ENCODE results near the gene PIAS1. TPM values are rescaled to one million over a fixed set of nuclear protein-coding genes. Genes with fewer than 3 reads are reported as not detected.

Gene PIAS1
- total RNA-seq, 4 donors from 2014 or later, result 19.9 to 69.2 (median 26.6) TPM

DNA sequence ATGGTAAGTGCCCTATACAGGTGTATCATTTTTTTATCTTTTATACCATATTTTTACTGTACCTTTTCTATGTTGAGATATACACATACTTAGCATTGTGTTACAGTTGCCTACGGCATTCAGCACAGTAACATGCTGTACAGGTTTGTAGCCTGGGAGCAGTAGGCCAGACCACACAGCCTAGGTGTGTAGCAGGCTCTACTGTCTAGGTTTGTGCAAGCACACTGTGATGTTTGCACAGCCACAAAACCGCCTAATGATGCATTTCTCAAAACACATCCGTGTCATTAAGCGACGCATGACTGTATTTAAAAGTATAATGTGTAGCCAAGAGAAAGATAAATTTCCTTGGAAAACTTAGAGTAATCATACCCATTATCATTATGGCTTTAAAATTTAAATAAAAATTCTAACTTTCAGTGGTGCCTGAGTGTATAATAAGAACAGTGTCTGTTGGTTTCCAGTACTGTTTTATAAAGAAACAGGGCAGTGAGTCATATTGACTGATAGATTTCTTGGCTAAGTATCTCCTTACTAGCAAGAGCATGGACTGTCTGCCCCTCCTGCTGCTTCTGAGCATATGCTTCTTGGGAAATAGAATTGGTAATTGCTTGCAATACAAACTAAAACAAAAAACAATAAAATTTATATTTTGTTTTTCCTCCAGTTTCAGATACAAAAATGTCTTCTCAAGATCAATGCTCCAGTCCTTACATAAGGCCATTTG lies 132.7 kb downstream of the PIAS1 start:
- intact Hi-C loops (cut with DNase I), result no loop called here
- peak overlapping the region; percentile 10 to 81 (median 47) for H3K27ac ChIP-seq
- H3K36me3 ChIP-seq, result peaks cover 0 to 85% (median 0%) of the 10 kb centered on the region in 3 donors
- H3K4me1 ChIP-seq, result peaks cover 0 to 30% (median 18%) of the 10 kb centered on the region in 3 donors
- WGBS, 2 donors, result 50 to 63% methylated on average over 5 of the region's 5 CpGs
- no peaks in the 10 kb centered on the region for H3K9me3 ChIP-seq
- no peak overlapping the region for H3K4me3 ChIP-seq
- H3K27me3 ChIP-seq, result no peaks in the 10 kb centered on the region
- TF ChIP-seq, protein P1, sequence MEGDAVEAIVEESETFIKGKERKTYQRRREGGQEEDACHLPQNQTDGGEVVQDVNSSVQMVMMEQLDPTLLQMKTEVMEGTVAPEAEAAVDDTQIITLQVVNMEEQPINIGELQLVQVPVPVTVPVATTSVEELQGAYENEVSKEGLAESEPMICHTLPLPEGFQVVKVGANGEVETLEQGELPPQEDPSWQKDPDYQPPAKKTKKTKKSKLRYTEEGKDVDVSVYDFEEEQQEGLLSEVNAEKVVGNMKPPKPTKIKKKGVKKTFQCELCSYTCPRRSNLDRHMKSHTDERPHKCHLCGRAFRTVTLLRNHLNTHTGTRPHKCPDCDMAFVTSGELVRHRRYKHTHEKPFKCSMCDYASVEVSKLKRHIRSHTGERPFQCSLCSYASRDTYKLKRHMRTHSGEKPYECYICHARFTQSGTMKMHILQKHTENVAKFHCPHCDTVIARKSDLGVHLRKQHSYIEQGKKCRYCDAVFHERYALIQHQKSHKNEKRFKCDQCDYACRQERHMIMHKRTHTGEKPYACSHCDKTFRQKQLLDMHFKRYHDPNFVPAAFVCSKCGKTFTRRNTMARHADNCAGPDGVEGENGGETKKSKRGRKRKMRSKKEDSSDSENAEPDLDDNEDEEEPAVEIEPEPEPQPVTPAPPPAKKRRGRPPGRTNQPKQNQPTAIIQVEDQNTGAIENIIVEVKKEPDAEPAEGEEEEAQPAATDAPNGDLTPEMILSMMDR (IDR thresholded peaks at IDR 0.05), result no peak
- TF ChIP-seq POLR2A (IDR thresholded peaks at IDR 0.05), result no peak
- no peak for DNase-seq

DNA sequence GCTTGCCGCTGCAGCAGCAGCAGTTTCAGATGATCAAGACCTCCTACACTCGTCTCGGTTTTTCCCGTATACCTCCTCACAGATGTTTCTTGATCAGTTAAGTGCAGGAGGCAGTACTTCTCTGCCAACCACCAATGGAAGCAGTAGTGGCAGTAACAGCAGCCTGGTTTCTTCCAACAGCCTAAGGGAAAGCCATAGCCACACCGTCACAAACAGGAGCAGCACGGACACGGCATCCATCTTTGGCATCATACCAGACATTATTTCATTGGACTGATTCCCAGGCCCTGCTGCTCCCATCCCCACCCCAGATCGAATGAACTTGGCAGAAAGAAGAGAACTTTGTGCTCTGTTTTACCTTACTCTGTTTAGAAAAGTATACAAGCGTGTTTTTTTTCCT lies 133.4 kb downstream of the PIAS1 start:
- no peak for DNase-seq
- TF ChIP-seq, protein P1 (IDR thresholded peaks at IDR 0.05), result no peak
- TF ChIP-seq POLR2A (IDR thresholded peaks at IDR 0.05), result no peak

DNA sequence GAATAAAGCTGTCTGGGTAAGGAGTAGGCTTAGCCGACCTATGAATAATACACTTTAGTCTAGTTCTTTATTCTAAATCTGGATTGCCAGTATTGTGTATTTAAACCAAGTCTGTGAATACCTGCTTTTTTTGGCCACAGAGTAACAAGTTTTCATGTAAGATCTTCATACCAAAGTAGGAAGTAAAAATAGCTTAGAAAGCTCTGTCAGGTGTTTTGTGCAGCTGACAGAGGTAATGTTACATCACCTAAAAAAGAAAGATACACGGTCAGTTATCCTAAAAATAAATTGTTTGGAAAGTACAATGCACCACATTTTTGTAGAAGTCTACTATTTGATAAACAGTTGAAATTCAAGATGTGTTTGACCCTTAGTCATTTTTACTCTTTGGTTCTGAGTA lies 134.5 kb downstream of the PIAS1 start:
- peaks cover 0 to 30% (median 18%) of the 10 kb centered on the region in 3 donors for H3K4me1 ChIP-seq
- 80 to 86% methylated on average over 2 of the region's 2 CpGs for WGBS, 2 donors
- H3K9me3 ChIP-seq, result no peaks in the 10 kb centered on the region
- no peak for DNase-seq
- H3K27ac ChIP-seq, result peak overlapping the region in 3 of 4 donors; percentile 59 to 81 (median 78)
- no peak overlapping the region for H3K4me3 ChIP-seq
- intact Hi-C loops (cut with DNase I), result no loop called here
- H3K36me3 ChIP-seq, result peaks cover 0 to 85% (median 9%) of the 10 kb centered on the region in 3 donors
- no peaks in the 10 kb centered on the region for H3K27me3 ChIP-seq
- no peak for TF ChIP-seq POLR2A (IDR thresholded peaks at IDR 0.05)

More for the DNA sequence above, 133.4 kb downstream of the PIAS1 start:
- intact Hi-C loops (cut with DNase I), result no loop called here
- Histone ChIP-seq H3K4me3 (peak overlapping the region in 2 of 4 donors; percentile 22 to 32), H3K27ac (peak overlapping the region; percentile 28 to 81 (median 78)), H3K27me3 (no peaks in the 10 kb centered on the region), H3K36me3 (peaks cover 0 to 85% (median 0%) of the 10 kb centered on the region in 3 donors), H3K4me1 (peaks cover 0 to 30% (median 18%) of the 10 kb centered on the region in 3 donors), H3K9me3 (no peaks in the 10 kb centered on the region)
- 23 to 37% methylated on average over 9 of the region's 9 CpGs for WGBS, 2 donors

DNA sequence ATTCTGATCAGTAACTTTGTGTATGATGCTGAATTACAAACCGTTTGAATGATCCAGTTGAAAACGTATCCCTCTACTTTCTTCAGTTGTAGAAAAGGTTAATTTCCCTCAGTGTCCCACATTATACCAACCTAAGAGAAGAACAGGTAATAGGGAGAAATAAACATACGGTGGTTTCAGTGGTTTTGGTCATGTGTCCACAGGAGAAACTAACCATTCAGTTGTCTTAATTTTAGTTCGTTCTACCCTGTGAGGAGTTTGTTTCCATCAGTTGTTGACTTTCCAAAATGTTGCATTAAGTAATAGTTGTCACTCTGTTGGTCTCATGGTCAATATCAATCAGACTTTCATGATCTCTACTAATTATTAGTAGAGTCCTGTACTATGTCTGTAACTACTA lies 135.9 kb downstream of the PIAS1 start:
- DNase-seq, result no peak
- Histone ChIP-seq H3K36me3 (peaks cover 0 to 79% (median 10%) of the 10 kb centered on the region in 3 donors), H3K4me1 (peaks cover 0 to 30% (median 18%) of the 10 kb centered on the region in 3 donors), H3K4me3 (no peak overlapping the region), H3K27me3 (no peaks in the 10 kb centered on the region), H3K27ac (no peak overlapping the region), H3K9me3 (no peaks in the 10 kb centered on the region)
- 88 to 91% methylated on average over 4 of the region's 4 CpGs for WGBS, 2 donors
- intact Hi-C loops (cut with DNase I), result no loop called here
- no peak for TF ChIP-seq POLR2A (IDR thresholded peaks at IDR 0.05)
- TF ChIP-seq, protein P1 (IDR thresholded peaks at IDR 0.05), result no peak

DNA sequence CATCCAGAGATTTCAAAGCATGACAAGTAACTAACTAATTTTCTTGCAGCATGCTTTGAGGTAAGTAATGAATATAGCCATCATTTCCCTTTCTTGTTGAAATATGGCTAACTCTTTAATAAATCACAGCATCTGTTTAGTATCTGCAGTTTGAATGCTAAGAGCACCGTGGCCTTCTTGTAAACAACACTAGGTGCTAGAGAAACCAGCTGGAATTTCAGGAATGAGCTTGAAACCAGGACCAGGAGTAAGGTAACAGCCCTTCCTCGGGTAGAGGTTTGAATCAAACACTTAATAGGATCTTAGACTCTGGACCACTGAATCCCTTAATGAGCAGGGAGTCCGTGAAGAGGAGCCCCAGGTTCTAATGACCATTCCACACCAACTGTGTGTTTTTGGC lies 137.4 kb downstream of the PIAS1 start:
- intact Hi-C loops (cut with DNase I), result no loop called here
- H3K27ac ChIP-seq, result no peak overlapping the region
- H3K27me3 ChIP-seq, result no peaks in the 10 kb centered on the region
- WGBS, 2 donors, result 52 to 74% methylated on average over 3 of the region's 3 CpGs
- H3K4me3 ChIP-seq, result no peak overlapping the region
- H3K36me3 ChIP-seq, result peaks cover 0 to 77% (median 10%) of the 10 kb centered on the region in 3 donors
- H3K4me1 ChIP-seq, result peaks cover 0 to 23% (median 17%) of the 10 kb centered on the region in 3 donors
- H3K9me3 ChIP-seq, result no peaks in the 10 kb centered on the region
- DNase-seq, result no peak
- TF ChIP-seq POLR2A (IDR thresholded peaks at IDR 0.05), result no peak
- TF ChIP-seq, protein P1 (IDR thresholded peaks at IDR 0.05), result no peak
